GM12878 (cell line): ENCODE data around the gene DPEP1. TPM values are rescaled to one million over a fixed set of nuclear protein-coding genes. Genes with fewer than 3 reads are reported as not detected.

Source experiments
- ATAC-seq: fragments of 200-7000 bp; cut with Tn5 transposase; 3 replicates; pipeline ENCODE4 v1.9.1; 2020; ENCODE audit warnings: mild to moderate bottlenecking, moderate library complexity
- BruUV-seq: library from RNA; stranded (reverse); fragments of 400-500 nt; replicated peaks from 2 replicates; lab custom pipeline; 2021; lab: Mats Ljungman, UMichigan
- CTCF ChIA-PET: fragments of 300-600 bp; sonication (Branson Sonifier 250); formaldehyde crosslinking; extraction: SDS; loops from one replicate; lab custom pipeline; 2021; ENCODE audit warnings: inconsistent platforms; lab: Yijun Ruan, JAX
- POLR2A ChIA-PET: fragments of 350-600 bp; formaldehyde crosslinking; extraction: SDS; loops from one replicate; lab custom pipeline; 2021; ENCODE audit warnings: inconsistent platforms; lab: Charles Lee
- RAD21 ChIA-PET: fragments of 300-600 bp; sonication (Branson Sonifier 250); formaldehyde crosslinking; loops from one replicate; lab custom pipeline; 2023; ENCODE audit warnings: antibody characterized with exemption; ENCODE audit not compliant: unreplicated experiment; lab: Charles Lee
- SMC1A ChIA-PET: fragments of 300-600 bp; sonication (Branson Sonifier 250); formaldehyde crosslinking; loops from one replicate; lab custom pipeline; 2023; ENCODE audit not compliant: unreplicated experiment, uncharacterized antibody; lab: Charles Lee
- DNase-seq: peaks from one replicate; pipeline ENCODE4 v3.0.0-alpha.2; 2011; ENCODE audit warnings: low read depth, low spot score
- FAIRE-seq: peaks from 3 replicates; lab custom pipeline; 2011; peaks lifted over from hg19 to GRCh38; lab: Jason Lieb, UNC
- H2AFZ ChIP-seq: 2 replicates; pipeline ENCODE4 v1.6.0; 2011; ENCODE audit warnings: low read depth, low read length, control low read depth; ENCODE audit not compliant: control insufficient read depth
- H3K27ac ChIP-seq: 2 replicates; pipeline ENCODE4 v1.5.1; 2011; ENCODE audit warnings: control low read depth; ENCODE audit not compliant: control insufficient read depth, insufficient read depth
- H3K27me3 ChIP-seq, 2 experiments: replicated peaks in 1 of 2; 2 replicates each; pipeline versions ENCODE4 v1.6.0 to v1.6.1; 2011; ENCODE audit warnings: low read length in 1 of 2; ENCODE audit not compliant: control insufficient read depth in 2 of 2, insufficient read depth in 2 of 2
- H3K36me3 ChIP-seq, 2 experiments: 2 replicates each; pipeline ENCODE4 v1.5.1; 2011; ENCODE audit warnings: low read length in 1 of 2; ENCODE audit not compliant: control insufficient read depth in 2 of 2, insufficient read depth in 2 of 2
- H3K4me1 ChIP-seq: 2 replicates; pipeline ENCODE4 v1.6.1; 2011; ENCODE audit warnings: mild to moderate bottlenecking, low read length, moderate library complexity, mixed read lengths; ENCODE audit not compliant: control insufficient read depth, insufficient read depth
- H3K4me2 ChIP-seq: 2 replicates; pipeline ENCODE4 v1.6.0; 2011; ENCODE audit warnings: control low read depth; ENCODE audit not compliant: control insufficient read depth, insufficient read depth
- H3K4me3 ChIP-seq: fragments of 200-600 bp; sonication (generic); 2 replicates; pipeline ENCODE4 v1.5.1; 2016
- H3K79me2 ChIP-seq: 2 replicates; pipeline ENCODE4 v1.6.0; 2011; ENCODE audit warnings: low read length; ENCODE audit not compliant: control insufficient read depth, insufficient read depth
- H3K9ac ChIP-seq: 2 replicates; pipeline ENCODE4 v1.8.0; 2011; ENCODE audit warnings: low read length, control low read depth, mixed read lengths; ENCODE audit not compliant: control insufficient read depth, insufficient read depth
- H3K9me3 ChIP-seq: replicated peaks from 3 replicates; pipeline ENCODE4 v1.5.1; 2011; ENCODE audit warnings: mild to moderate bottlenecking, low read length; ENCODE audit not compliant: control insufficient read depth, insufficient read depth
- H4K20me1 ChIP-seq: 2 replicates; pipeline ENCODE4 v1.6.0; 2011; ENCODE audit not compliant: control insufficient read depth, insufficient read depth
- BACH1 ChIP-seq: fragments of 450-650 bp; IDR thresholded peaks from 2 replicates; pipeline ENCODE4 v1.6.1; 2017; ENCODE audit warnings: mild to moderate bottlenecking, borderline replicate concordance
- BHLHE40 ChIP-seq, 2 experiments: fragments of 450-650 bp in 1 of 2; IDR thresholded peaks; 2 replicates each; pipeline ENCODE4 v1.6.1; 2011 to 2017; ENCODE audit warnings: low read depth in 2 of 2, borderline replicate concordance in 1 of 2, improper control_type of control experiment in 1 of 2, low read length in 1 of 2, mild to moderate bottlenecking in 1 of 2
- CBFB ChIP-seq: IDR thresholded peaks from 2 replicates; pipeline ENCODE4 v1.6.1; 2016; ENCODE audit warnings: antibody characterized with exemption, low read depth
- CHD1 ChIP-seq: IDR thresholded peaks from 2 replicates; pipeline ENCODE4 v1.6.1; 2012; ENCODE audit warnings: low read depth, low read length, improper control_type of control experiment
- GATAD2B ChIP-seq: fragments of 450-650 bp; conservative IDR thresholded peaks from 2 replicates; pipeline ENCODE4 v1.6.1; 2017; ENCODE audit warnings: low read depth, mild to moderate bottlenecking, moderate library complexity
- JUNB ChIP-seq: IDR thresholded peaks from 2 replicates; pipeline ENCODE4 v1.6.1; 2016; ENCODE audit warnings: antibody characterized with exemption, mild to moderate bottlenecking
- NBN ChIP-seq: fragments of 450-650 bp; IDR thresholded peaks from 2 replicates; pipeline ENCODE4 v1.6.1; 2016
- SIX5 ChIP-seq: IDR thresholded peaks from 2 replicates; pipeline ENCODE4 v1.6.1; 2011; ENCODE audit warnings: mild to moderate bottlenecking, low read depth, low read length, moderate library complexity; ENCODE audit not compliant: severe bottlenecking
- TAF1 ChIP-seq: IDR thresholded peaks from 2 replicates; pipeline ENCODE4 v1.6.1; 2011; ENCODE audit warnings: mild to moderate bottlenecking, low read depth, low read length, borderline replicate concordance
- TARDBP ChIP-seq: IDR thresholded peaks from 2 replicates; pipeline ENCODE4 v1.6.1; 2016; ENCODE audit warnings: borderline replicate concordance
- TBL1XR1 ChIP-seq: IDR thresholded peaks from 2 replicates; pipeline ENCODE4 v1.6.1; 2012; ENCODE audit warnings: low read depth, low read length, improper control_type of control experiment
- WGBS: methylation state at CpG from one replicate; pipeline ENCODE4 v1.1.6; 2016; ENCODE audit warnings: low lambda C conversion rate; ENCODE audit not compliant: insufficient replicate concordance, insufficient coverage; ENCODE audit errors: missing lambda C conversion rate; 5-methylcytosine and 5-hydroxymethylcytosine counted together
- in situ Hi-C: fragments of 300-500 bp; cut with MboI; formaldehyde crosslinking; loops from 9 replicates; pipeline ENCODE4 v1.14.3; 2018; ENCODE audit warnings: mixed read lengths
- intact Hi-C: fragments of 100-400 bp; cut with micrococcal nuclease; formaldehyde crosslinking; loops from one replicate; pipeline ENCODE4 v1.14.2; 2022; ENCODE audit not compliant: unreplicated experiment
- polyA plus RNA-seq, 11 experiments: library from polyadenylated mRNA; depleted of rRNA in 4 of 11; unstranded in 6 of 11; stranded (reverse) in 5 of 11; fragments of >200 nt; fragmentation: Nextera tagmentation in 4 of 11; fragmentation: Illumina TruSeq in 1 of 11; extraction: Ambion mirVana in 4 of 11; extraction: Trizol in 1 of 11; gene quantifications; 1 replicate in 1 of 11; 2 replicates in 10 of 11; pipeline versions ENCODE4 v1.2.1 to v1.2.3, GENCODE V29; 2011 to 2016; ENCODE audit warnings: inconsistent platforms in 2 of 11, missing spikeins in 2 of 11, low read depth in 1 of 11
- total RNA-seq, 4 experiments: library from RNA; depleted of rRNA in 3 of 4; stranded (reverse); fragments of >200 nt in 3 of 4; fragmentation: Illumina TruSeq in 1 of 4; extraction: Trizol in 1 of 4; gene quantifications; 2 replicates each; pipeline versions ENCODE4 v1.2.1 to v1.2.3, GENCODE V29; 2013 to 2021
- TF ChIP-seq, protein P1 (sequence below): fragments of 450-650 bp; IDR thresholded peaks from 2 replicates; pipeline ENCODE4 v1.6.1; 2017; ENCODE audit warnings: mild to moderate bottlenecking, moderate library complexity
- TF ChIP-seq, protein P2 (sequence below): fragments of 450-650 bp; IDR thresholded peaks from 2 replicates; pipeline ENCODE4 v1.6.1; 2014; ENCODE audit warnings: mild to moderate bottlenecking
- TF ChIP-seq, protein P3 (sequence below): fragments of 450-650 bp; IDR thresholded peaks from 2 replicates; pipeline ENCODE4 v1.6.1; 2017; ENCODE audit warnings: low read depth, mild to moderate bottlenecking, moderate library complexity
- TF ChIP-seq, protein P4 (sequence below): fragments of 450-650 bp; conservative IDR thresholded peaks from 2 replicates; pipeline ENCODE4 v1.6.1; 2017; ENCODE audit warnings: mild to moderate bottlenecking, moderate library complexity

Gene DPEP1
- total and polyA plus RNA-seq, 10 of the 15 experiments (the other 5 are each of a cell fraction or from before 2014, with no cell fraction given) = not detected

DNA sequence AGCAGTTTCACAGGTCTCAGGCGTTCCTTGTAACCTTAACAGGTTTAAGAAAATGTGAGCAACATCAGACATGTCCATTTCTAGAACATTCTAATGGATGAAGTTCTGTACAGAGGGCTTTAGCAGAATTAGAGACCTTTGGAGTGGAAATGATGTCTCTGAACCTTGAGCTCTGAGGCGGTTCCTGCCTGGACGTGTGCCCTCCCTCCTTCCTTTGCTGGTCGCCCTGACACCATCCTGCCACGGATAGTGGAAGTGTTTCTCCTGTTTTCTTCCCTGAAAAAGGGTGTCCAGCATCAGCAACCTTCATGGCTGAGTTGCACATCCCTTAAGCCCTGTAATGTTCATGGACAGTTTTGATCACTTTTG is 55.3 kb downstream of the DPEP1 start:
- no peak for FAIRE-seq
- DNase-seq = no peak

More for the DNA sequence above, 55.3 kb downstream of the DPEP1 start:
- H3K27me3 ChIP-seq = no peaks in the 10 kb centered on the region
- intact Hi-C loops (no loop called here), in situ Hi-C loops (no loop called here)
- CTCF ChIA-PET = no interaction called here
- H3K4me2 ChIP-seq = no peak overlapping the region
- no peaks in the 10 kb centered on the region for H3K36me3 ChIP-seq
- POLR2A ChIA-PET = no interaction called here
- H3K9me3 ChIP-seq = no peaks in the 10 kb centered on the region; the same call in 2 of the 3 replicates
- H2AFZ ChIP-seq = no peak overlapping the region
- H3K4me1 ChIP-seq = no peaks in the 10 kb centered on the region
- TF ChIP-seq, protein P1, sequence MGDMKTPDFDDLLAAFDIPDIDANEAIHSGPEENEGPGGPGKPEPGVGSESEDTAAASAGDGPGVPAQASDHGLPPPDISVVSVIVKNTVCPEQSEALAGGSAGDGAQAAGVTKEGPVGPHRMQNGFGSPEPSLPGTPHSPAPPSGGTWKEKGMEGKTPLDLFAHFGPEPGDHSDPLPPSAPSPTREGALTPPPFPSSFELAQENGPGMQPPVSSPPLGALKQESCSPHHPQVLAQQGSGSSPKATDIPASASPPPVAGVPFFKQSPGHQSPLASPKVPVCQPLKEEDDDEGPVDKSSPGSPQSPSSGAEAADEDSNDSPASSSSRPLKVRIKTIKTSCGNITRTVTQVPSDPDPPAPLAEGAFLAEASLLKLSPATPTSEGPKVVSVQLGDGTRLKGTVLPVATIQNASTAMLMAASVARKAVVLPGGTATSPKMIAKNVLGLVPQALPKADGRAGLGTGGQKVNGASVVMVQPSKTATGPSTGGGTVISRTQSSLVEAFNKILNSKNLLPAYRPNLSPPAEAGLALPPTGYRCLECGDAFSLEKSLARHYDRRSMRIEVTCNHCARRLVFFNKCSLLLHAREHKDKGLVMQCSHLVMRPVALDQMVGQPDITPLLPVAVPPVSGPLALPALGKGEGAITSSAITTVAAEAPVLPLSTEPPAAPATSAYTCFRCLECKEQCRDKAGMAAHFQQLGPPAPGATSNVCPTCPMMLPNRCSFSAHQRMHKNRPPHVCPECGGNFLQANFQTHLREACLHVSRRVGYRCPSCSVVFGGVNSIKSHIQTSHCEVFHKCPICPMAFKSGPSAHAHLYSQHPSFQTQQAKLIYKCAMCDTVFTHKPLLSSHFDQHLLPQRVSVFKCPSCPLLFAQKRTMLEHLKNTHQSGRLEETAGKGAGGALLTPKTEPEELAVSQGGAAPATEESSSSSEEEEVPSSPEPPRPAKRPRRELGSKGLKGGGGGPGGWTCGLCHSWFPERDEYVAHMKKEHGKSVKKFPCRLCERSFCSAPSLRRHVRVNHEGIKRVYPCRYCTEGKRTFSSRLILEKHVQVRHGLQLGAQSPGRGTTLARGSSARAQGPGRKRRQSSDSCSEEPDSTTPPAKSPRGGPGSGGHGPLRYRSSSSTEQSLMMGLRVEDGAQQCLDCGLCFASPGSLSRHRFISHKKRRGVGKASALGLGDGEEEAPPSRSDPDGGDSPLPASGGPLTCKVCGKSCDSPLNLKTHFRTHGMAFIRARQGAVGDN = no peak
- TF ChIP-seq JUNB (no peak), GATAD2B (no peak), BHLHE40 (IDR thresholded peaks at IDR 0.05; ENCODE audit: borderline replicate concordance in 1 of 2, low read depth in 2 of 2, low read length in 1 of 2) (no peak), NBN (no peak), CBFB (no peak), SIX5 (no peak), CHD1 (no peak), TBL1XR1 (no peak), TAF1 (no peak), TARDBP (no peak), BACH1 (no peak)
- TF ChIP-seq, protein P2, sequence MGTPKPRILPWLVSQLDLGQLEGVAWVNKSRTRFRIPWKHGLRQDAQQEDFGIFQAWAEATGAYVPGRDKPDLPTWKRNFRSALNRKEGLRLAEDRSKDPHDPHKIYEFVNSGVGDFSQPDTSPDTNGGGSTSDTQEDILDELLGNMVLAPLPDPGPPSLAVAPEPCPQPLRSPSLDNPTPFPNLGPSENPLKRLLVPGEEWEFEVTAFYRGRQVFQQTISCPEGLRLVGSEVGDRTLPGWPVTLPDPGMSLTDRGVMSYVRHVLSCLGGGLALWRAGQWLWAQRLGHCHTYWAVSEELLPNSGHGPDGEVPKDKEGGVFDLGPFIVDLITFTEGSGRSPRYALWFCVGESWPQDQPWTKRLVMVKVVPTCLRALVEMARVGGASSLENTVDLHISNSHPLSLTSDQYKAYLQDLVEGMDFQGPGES = no peak
- TF ChIP-seq, protein P3, sequence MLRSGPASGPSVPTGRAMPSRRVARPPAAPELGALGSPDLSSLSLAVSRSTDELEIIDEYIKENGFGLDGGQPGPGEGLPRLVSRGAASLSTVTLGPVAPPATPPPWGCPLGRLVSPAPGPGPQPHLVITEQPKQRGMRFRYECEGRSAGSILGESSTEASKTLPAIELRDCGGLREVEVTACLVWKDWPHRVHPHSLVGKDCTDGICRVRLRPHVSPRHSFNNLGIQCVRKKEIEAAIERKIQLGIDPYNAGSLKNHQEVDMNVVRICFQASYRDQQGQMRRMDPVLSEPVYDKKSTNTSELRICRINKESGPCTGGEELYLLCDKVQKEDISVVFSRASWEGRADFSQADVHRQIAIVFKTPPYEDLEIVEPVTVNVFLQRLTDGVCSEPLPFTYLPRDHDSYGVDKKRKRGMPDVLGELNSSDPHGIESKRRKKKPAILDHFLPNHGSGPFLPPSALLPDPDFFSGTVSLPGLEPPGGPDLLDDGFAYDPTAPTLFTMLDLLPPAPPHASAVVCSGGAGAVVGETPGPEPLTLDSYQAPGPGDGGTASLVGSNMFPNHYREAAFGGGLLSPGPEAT = no peak
- TF ChIP-seq, protein P4, sequence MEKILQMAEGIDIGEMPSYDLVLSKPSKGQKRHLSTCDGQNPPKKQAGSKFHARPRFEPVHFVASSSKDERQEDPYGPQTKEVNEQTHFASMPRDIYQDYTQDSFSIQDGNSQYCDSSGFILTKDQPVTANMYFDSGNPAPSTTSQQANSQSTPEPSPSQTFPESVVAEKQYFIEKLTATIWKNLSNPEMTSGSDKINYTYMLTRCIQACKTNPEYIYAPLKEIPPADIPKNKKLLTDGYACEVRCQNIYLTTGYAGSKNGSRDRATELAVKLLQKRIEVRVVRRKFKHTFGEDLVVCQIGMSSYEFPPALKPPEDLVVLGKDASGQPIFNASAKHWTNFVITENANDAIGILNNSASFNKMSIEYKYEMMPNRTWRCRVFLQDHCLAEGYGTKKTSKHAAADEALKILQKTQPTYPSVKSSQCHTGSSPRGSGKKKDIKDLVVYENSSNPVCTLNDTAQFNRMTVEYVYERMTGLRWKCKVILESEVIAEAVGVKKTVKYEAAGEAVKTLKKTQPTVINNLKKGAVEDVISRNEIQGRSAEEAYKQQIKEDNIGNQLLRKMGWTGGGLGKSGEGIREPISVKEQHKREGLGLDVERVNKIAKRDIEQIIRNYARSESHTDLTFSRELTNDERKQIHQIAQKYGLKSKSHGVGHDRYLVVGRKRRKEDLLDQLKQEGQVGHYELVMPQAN = no peak
- WGBS = 63% methylated on average over 5 of the region's 5 CpGs
- H3K79me2 ChIP-seq = no peaks in the 10 kb centered on the region
- RAD21 ChIA-PET = no interaction called here
- no peaks in the 10 kb centered on the region for H4K20me1 ChIP-seq
- no peak for ATAC-seq
- H3K9ac ChIP-seq = no peak overlapping the region
- no peak overlapping the region for H3K27ac ChIP-seq
- no peak overlapping the region for H3K4me3 ChIP-seq
- SMC1A ChIA-PET = interaction anchor here (0.7 kb wide), 1 partner anchor 18 kb away, joined by 3 read pairs; no protein-coding TSS in a partner anchor
- no TSS peak for BruUV-seq
